Thoracic aorta (tissue), 2 donors: Measurements from ENCODE around the gene NAA80. TPM values are rescaled to one million over a fixed set of nuclear protein-coding genes. Genes with fewer than 3 reads are reported as not detected.
A peak's percentile ranks its signal among the peaks of the same experiment; 100 is the strongest.

Experiments
- ATAC-seq: fragments of 150-250 bp; one replicate; pipeline ENCODE4 v1.8.0; 2017; ENCODE audit warnings: low read depth; ENCODE audit not compliant: insufficient number of reproducible peaks, low FRiP score
- DNase-seq: peaks from one replicate; pipeline ENCODE4 v3.0.0-alpha.2; 2020; ENCODE audit warnings: low spot score
- H3K27ac ChIP-seq, 2 donors: fragments of 200-600 bp; sonication (generic); 1 replicate in 1 of 2; 2 replicates in 1 of 2; pipeline ENCODE4 v1.5.1; 2016; ENCODE audit warnings: mild to moderate bottlenecking in 2 of 2, moderate library complexity in 2 of 2
- H3K27me3 ChIP-seq: fragments of 200-600 bp; sonication (generic); replicated peaks from 2 replicates; pipeline ENCODE4 v1.6.0; 2016; ENCODE audit warnings: mild to moderate bottlenecking; ENCODE audit not compliant: insufficient read depth
- H3K36me3 ChIP-seq: fragments of 200-600 bp; sonication (generic); one replicate; pipeline ENCODE4 v1.5.1; 2016
- H3K4me1 ChIP-seq, 2 donors: fragments of 200-600 bp; sonication (generic); 1 replicate in 1 of 2; 2 replicates in 1 of 2; pipeline versions ENCODE4 v1.5.1 to v1.6.0; 2016; ENCODE audit warnings: low read depth in 2 of 2, mild to moderate bottlenecking in 1 of 2; ENCODE audit not compliant: control insufficient read depth in 1 of 2
- H3K4me3 ChIP-seq: fragments of 200-600 bp; sonication (generic); 2 replicates; pipeline ENCODE4 v1.5.1; 2016; ENCODE audit warnings: mild to moderate bottlenecking
- H3K9me3 ChIP-seq: fragments of 200-600 bp; sonication (generic); 2 replicates; pipeline ENCODE4 v1.5.1; 2016
- total RNA-seq, 2 donors: library from RNA; depleted of rRNA; stranded (reverse); fragments of >200 nt; gene quantifications; one replicate each; pipeline versions ENCODE4 v1.1.0 to v1.2.3, GENCODE V29; 2016
- TF ChIP-seq, protein P1 (sequence below): fragments of 200-600 bp; sonication (generic); IDR thresholded peaks from one replicate; pipeline ENCODE4 v1.5.1; 2019; ENCODE audit warnings: antibody characterized with exemption

Gene NAA80
- total RNA-seq, 2 donors from 2014 or later, result 8.3 to 8.7 TPM

GRCh38 chr3:50294492-50295403 lies 4.5 kb downstream of the NAA80 start:
- H3K4me3 ChIP-seq, result no peak overlapping the region
- ATAC-seq (no peak), DNase-seq (no peak)
- TF ChIP-seq, protein P1, sequence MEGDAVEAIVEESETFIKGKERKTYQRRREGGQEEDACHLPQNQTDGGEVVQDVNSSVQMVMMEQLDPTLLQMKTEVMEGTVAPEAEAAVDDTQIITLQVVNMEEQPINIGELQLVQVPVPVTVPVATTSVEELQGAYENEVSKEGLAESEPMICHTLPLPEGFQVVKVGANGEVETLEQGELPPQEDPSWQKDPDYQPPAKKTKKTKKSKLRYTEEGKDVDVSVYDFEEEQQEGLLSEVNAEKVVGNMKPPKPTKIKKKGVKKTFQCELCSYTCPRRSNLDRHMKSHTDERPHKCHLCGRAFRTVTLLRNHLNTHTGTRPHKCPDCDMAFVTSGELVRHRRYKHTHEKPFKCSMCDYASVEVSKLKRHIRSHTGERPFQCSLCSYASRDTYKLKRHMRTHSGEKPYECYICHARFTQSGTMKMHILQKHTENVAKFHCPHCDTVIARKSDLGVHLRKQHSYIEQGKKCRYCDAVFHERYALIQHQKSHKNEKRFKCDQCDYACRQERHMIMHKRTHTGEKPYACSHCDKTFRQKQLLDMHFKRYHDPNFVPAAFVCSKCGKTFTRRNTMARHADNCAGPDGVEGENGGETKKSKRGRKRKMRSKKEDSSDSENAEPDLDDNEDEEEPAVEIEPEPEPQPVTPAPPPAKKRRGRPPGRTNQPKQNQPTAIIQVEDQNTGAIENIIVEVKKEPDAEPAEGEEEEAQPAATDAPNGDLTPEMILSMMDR, result no peak
- no peaks in the 10 kb centered on the region for H3K9me3 ChIP-seq
- no peak overlapping the region for H3K27ac ChIP-seq
- H3K27me3 ChIP-seq, result no peaks in the 10 kb centered on the region
- peaks cover 2% of the 10 kb centered on the region for H3K36me3 ChIP-seq
- peaks cover 17 to 37% of the 10 kb centered on the region in 2 donors for H3K4me1 ChIP-seq

GRCh38 chr3:50294089-50294488 lies 5.1 kb downstream of the NAA80 start:
- Histone ChIP-seq H3K36me3 (peaks cover 8% of the 10 kb centered on the region), H3K4me3 (no peak overlapping the region), H3K27me3 (no peaks in the 10 kb centered on the region), H3K27ac (no peak overlapping the region), H3K4me1 (peaks cover 17 to 35% of the 10 kb centered on the region in 2 donors), H3K9me3 (no peaks in the 10 kb centered on the region)
- no peak for ATAC-seq
- no peak for DNase-seq
- TF ChIP-seq, protein P1, result no peak

DNA sequence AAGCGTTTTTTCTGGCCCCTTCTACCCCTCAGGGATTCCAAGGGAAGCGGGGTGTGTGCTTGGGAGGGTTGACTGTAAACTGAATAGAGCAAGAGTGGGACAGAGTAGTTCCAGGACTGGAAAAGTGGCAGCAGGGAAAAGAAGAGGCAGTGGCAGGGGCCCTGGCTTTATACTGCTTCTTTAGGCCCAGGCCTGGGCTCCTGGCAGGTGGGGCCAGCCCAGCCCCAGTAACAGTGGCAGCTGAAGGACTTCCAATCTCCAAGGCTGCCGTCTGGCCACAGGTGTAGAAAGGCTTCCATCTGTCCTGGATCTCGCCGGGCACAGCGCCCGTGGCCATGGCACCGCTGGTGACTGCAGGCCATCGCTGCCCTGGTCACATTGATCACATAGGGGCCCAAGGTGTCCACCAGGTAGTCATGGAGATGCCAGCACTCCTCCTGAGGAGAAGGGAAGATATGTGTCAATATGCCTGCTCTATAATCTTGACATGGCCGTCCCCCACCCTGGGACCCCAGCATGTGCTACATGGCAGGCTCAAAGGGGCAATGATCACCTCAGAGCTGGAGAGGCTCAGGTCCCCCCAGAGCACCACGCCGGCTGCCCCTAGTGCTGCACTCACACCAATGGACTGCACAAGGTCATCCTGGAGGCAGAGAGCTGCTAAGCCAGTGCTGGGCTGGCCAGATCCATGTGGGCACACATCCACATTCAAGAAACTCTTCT lies 6.0 kb downstream of the NAA80 start:
- DNase-seq (no peak), ATAC-seq (peak; percentile 27)
- Histone ChIP-seq H3K4me1 (peaks cover 11 to 29% of the 10 kb centered on the region in 2 donors), H3K9me3 (no peaks in the 10 kb centered on the region), H3K36me3 (peaks cover 14% of the 10 kb centered on the region), H3K27me3 (no peaks in the 10 kb centered on the region), H3K4me3 (peak overlapping the region; percentile 92), H3K27ac (peak overlapping the region; percentile 88 to 91)
- TF ChIP-seq, protein P1, result no peak

DNA sequence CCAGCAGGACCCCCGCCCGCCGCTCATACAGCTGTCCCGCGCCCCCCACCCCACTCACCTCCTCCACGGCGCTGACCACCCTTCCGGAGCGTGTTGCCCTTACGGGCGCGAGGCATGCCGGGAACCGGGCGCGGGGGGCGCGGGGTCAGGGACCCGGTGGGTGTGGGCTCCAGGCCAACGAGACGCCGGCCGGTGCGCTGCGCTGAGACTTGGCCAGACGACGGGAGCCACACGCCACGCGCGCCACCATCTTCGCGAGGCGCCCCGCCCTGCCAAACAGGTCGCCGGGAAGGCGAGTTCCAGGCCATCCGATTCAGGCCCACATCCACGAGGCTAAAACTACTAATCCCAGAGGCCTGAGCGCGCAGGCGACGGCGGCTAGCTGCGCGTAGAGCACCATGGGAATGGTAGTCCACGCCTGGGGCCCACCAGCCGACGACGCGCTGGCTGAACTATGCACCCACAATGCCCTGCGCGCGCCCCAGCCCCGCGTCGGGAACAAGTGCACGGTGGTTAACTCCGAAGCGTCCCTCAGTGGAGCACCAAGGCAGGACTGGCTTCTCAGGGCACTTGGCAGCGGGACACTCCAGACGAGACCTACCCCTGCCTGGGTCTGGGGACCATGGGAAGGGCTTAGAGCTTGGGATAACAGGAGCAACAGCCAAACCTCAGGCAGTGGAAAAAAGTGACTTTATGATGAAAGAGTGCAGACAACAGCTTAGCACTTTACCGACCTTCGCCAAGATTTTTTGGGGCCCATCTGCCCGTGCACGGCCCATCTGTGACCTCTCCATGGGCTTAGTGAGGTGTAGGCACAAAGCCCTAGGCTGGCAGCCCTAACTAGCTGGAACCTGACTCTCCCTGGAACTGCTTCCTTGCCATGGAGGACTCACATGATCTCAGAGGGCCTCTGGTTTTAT lies 6.8 kb downstream of the NAA80 start, which contains the start of gene IFRD2:
Gene IFRD2, minus strand, starts transcription at position 271 of the 920 bp plus-strand sequence. Its CDS starts 155 bp downstream, at position 116.
- Histone ChIP-seq H3K4me1 (peaks cover 8 to 21% of the 10 kb centered on the region in 2 donors), H3K9me3 (no peaks in the 10 kb centered on the region), H3K4me3 (peak within 1 kb of the TSS; percentile 92), H3K27ac (peak within 1 kb of the TSS; percentile 88 to 91), H3K36me3 (peaks cover 22% of the 10 kb centered on the region), H3K27me3 (no peaks in the 10 kb centered on the region)
- ATAC-seq, result peak; percentile 93
- TF ChIP-seq, protein P1, result no peak
- peak; percentile 87 for DNase-seq
